Non-pigmented ciliary epithelial cell (primary cell): ENCODE measurements around the gene MYO7A.
A peak's percentile ranks its signal among the peaks of the same experiment; 100 is the strongest.

ENCODE experiments used
- DNase-seq: peaks from one replicate; pipeline ENCODE4 v3.0.0-alpha.2; 2010; ENCODE audit warnings: low read depth

Gene MYO7A

DNA sequence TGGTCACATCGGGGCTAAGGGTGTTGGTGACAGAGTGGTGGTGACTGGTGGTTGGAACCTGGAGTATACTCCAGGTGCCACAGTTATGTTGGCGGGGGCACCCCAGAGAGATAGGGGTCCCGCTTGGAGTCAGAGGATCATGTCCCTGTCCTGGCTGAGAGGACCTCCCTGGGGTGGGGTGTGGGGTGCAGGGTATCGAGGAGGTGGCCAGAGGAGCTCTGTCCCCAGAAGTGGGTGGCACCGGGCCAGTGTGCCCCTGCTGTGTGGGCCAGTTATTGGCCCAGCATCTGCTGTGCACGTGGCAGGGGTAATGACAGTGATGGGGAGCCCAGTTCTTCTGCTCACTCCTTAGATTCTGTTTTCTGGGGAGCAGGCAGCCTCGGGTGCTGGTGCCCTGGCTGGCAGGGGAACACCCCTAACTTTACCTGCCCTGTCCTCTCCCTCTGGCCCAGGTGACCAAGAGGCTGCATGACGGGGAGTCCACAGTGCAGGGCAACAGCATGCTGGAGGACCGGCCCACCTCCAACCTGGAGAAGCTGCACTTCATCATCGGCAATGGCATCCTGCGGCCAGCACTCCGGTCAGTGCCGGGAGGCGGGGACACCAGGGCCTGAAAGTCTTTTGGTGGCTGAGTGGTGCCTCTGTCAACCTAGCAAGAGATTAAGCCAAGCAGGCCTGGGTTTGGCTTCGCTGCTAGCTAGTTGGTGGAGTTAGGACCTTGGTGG lies 56.3 kb downstream of the MYO7A start:
- DNase-seq = no peak

DNA sequence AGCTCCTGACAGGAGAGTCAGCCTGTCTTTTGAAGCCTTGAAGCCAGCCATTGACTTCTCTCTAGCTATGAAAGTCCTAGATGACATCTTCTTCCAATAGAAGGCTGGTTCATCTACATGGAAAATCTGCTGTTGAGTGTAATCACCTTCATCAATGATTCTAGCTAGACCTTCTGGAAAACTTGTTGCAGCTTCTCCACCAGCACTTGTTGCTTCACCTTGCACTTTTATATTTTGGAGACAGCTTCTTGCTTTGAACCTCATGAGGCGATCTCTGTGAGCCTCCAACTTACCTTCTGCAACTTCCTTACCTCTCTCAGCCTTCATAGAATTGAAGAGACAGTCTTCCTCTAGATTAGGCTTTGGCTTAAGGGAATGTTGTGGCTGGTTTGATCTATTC lies 58.3 kb downstream of the MYO7A start:
- no peak for DNase-seq

DNA sequence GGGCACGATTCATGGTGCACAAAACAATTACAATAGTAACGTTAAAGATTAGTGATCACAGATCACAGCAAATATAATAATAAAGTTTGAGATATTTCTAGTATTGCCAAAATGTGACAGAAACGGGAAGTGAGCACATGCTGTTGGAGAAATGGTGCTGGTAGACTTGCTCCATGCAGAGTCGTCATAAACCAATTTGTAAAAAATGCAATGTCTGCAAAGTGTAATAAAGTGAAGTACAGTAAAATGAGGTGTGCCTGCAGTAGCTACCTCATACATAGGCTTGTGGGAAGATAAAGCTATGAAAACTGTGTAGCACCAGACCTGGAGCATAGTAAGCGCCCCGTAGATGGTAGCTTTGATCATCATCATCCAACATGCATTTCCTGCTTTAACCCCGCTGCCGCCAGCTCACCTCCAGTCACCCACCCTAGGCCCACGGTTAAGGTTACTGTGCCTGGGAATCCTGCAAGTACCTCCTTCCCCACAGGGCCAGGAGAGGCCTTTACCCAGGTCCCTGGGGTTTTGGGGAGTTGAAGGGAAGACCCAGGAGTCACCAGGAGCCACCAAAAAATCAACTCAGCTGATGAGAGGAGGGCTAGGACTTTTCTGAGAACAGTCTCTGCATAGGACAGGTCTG lies 59.2 kb downstream of the MYO7A start:
- no peak for DNase-seq

DNA sequence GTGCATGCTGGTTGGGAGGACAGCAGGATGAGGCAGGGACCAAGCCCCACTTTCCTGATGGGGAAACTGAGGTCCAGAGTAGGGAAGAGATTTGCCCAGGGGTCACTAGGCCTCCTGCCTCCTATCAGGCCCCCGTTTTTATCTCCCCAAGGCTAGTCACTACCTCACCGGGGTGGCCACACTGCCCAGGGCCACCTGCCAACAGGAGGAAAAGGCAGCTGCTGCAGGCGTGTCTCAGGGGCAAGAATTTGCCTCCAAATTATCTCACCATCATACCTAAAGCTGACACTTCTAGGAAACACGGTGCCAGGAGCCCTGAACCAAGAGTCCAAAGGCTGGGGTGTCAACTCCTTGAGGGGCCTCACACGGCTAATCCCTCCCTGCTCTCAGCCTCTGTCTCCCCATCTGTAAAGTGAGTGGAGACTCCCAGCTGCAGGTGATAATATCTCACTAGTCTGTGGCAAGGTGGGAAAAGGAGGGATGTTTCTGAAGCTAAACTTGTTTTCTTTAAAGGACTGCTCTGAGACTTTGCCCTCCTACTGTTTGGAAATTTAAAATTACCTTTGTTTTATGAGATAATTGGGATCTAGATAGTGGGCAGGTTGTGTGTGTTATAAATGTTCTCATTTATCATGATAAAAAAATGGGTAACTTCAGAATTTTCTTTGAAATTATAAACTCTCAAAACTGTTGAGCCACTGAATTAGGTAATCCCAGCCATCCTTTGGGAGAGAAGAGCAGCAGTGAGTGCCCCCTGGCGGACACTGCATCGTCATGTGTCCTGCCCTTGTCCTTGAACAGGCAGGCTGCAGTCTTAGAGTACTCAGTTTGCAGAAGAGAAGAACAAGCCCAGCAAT lies 60.0 kb downstream of the MYO7A start:
- peak; percentile 45 for DNase-seq

DNA sequence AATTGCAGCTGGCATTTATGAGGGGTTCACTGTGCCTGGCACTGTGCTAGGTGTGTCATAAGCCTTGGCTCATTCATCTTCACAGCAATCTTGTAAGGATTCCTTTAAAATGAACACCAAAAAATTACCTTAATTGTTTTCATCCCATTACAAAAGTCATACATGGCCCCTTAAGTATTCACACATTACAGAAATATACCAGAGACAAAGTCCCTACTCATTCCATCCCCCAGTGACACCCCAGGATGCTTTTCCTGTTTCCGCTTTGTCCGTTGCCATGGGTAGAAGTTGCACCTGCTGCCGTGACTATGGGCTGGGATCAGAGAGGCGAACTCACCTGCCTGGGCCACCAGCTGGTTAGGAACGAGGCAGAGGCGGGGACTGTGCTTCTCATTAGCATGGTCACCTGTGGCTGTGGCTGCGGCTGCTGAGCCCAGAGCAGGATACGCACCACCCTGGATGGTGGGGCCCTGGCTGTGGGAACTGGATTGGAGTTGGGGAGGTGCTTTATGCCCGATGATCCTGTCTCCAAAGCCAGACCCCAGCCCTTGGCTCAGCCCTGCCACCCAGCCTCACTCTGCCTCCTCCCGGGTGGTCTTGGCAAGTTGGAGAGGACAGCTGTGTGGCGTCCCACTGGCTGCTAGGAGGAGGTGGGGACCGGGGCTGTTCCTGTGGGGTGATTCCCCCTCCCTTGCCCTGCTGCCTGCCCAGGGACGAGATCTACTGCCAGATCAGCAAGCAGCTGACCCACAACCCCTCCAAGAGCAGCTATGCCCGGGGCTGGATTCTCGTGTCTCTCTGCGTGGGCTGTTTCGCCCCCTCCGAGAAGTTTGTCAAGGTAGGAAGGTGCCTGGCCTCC lies 60.8 kb downstream of the MYO7A start:
- DNase-seq = no peak

DNA sequence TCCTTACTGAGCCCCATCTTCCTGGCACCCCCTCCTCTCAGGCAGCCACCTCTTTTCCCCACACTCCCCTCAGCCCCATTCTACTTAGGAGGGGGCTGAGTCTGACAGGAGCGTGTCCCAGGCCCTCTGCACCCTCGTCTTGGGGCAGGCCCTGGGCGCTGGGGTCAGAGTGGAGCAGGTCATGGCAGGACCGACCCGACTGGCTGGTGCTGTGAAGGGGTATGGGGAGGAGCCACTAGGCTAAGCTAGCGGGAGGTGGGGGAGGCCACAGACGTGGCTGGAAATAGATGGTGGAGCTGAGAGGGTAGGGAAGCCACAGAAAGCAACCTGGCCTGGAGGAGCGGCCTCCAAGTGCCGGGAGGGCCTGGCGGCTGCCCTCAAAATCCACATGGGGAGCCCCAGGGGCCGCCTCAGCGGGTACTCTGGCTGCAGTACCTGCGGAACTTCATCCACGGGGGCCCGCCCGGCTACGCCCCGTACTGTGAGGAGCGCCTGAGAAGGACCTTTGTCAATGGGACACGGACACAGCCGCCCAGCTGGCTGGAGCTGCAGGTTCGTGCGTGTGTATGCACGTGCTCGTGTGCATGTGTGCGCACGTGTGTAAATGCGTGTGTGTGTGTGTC lies 61.7 kb downstream of the MYO7A start:
- no peak for DNase-seq

DNA sequence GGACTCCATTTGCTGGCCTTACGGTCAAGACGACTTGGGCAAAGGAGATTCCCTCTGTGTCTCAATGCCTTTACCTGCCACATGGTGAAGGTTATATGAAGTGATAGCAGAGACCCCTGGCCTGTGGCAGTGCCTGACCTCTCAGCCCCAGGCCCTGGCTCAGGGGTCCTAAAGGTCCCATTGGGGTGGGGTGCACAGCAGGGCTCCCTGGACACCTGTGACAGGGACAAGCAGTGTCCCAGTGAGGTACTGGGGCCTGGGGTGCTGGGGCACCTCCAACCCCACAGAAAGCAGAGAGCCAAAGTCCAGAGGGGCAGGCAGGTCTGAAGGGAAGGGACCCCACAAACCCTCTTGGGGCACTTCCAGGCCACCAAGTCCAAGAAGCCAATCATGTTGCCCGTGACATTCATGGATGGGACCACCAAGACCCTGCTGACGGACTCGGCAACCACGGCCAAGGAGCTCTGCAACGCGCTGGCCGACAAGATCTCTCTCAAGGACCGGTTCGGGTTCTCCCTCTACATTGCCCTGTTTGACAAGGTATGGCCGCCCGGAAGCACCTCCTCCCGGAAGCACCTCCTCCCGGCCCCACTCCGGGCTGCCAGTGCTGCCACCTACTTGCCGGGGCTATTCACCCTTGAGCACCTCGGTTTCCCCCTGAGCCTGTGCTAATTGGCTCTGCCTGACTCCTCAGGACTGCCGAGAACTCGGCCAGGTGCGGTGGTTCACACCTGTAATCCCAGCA lies 62.5 kb downstream of the MYO7A start:
- no peak for DNase-seq

DNA sequence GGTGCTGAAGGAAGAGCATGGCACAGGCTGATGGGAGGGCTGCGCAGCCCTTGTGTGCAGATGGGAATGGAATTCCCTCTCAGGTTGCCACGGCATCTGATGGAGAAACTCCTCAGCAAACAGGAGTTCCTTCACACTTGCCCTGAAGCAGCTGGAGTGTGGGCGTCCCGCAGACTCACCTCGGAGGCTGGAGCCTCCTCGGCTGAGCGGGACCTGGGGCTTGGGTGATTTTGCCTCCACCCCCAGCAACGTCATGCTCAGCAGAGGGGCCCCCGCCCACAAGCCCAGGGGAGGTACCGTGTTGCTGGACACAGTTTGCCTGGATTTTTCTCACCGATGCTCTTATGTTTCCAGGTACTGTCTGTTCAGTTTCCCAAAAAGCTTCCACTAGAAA lies 63.4 kb downstream of the MYO7A start:
- DNase-seq = no peak

DNA sequence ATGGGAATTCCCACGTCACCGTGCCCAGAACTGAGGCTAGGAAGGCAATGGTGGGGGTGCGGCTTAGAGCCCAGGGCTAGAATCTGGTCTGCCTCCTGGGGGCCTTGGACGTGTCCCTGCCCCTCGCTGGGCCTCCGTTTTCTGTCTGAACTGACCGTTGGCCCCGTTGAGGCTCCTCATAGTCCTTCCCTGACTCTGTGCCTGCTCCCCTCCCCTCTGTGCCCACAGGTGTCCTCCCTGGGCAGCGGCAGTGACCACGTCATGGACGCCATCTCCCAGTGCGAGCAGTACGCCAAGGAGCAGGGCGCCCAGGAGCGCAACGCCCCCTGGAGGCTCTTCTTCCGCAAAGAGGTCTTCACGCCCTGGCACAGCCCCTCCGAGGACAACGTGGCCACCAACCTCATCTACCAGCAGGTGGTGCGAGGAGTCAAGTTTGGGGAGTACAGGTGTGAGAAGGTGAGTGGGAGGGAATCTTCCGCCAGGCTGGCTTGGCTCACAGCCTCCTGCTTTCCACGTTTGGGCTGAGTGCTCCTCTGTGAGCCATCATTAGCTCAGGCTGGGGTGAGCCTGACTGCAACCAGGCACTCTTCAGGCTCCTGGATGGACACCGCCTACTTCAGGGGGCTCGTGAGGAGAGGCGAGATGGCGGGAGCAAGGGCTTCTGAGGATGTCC lies 63.9 kb downstream of the MYO7A start:
- no peak for DNase-seq

DNA sequence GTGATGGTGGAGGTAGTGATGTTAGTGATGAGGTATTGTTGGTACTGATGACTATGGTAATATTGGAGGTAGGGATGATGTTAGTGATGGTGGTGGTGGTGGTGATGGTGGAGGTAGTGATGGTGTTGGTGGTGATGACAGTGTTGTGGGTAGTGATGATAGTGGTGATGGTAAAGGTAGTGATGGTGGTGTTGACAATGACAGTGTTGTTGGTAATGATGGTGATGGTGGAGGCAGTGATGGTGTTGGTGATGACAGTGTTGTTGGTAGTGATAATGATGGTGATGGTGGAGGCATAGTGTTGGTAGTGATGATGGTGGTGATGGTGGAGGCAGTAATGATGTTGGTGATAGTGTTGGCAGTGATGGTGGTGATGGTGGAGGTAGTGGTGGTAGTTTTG lies 65.1 kb downstream of the MYO7A start:
- no peak for DNase-seq

DNA sequence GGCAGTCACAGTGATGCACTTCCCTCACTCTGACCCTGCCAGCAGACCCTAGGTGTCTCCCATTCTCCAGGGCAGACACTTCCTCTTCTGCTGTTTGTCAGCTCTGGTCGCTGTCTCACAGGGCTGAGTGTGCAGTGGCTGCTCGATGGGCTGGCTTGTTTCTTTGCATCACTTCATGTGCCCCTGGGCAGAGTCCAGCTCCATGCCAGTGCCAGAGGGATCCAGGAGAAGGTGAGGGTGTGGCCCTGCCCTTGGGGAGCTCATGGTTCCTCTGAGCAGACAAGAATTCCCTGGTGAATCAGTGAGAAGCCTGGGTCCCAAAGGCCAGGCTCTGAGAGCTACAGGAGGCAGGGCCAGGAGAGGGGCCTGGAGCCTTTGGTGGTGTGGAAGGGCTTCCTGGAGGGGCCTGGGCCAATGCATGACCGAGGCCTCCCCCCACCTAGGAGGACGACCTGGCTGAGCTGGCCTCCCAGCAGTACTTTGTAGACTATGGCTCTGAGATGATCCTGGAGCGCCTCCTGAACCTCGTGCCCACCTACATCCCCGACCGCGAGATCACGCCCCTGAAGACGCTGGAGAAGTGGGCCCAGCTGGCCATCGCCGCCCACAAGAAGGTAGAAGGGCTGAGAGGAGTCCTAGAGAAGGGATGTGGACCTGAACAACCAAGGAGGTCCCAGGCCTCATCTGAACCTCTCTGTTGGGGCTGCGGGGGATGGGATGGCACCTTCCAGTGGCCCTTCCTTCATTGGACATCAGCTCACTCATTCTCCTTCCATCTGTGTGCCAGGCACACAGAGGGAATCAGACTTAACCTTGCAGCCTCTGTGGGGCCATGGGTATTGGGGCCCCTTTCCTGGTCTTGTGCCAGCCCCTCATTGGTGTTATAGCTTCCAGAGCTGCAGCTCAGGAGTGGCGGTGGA lies 66.1 kb downstream of the MYO7A start:
- no peak for DNase-seq

DNA sequence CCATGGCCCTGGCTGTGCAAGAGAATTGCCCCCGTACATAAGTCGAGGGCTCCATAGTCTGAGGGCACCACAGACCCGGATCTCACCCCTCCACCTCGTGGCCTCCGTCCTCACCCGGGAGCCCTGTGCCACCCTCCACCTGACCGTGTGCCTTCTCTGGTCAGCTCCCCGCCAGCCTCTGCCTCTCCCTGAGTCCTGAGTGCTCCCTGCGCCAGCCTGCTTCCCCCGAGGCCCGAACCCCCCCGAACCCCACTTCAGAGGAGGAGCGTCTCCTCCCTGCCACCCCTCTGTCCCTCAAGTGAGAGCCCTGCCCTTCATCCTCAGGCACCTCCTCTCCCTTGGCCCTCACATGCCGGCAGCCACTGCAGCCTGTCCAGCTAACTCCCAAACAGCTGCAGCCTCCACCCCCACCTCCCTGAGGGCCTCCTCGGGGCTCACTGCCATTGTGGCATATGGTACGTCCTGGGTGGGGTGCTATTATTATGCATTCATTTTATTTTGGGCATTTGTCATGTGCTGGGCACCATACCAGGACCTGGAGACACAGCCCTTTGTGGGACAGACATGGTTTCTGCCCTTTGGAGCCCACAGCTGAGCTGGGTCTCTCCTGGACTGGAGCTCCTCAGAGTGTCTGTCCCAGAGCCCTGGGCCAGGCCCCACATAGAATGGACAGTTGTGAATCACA lies 67.2 kb downstream of the MYO7A start:
- DNase-seq = no peak

DNA sequence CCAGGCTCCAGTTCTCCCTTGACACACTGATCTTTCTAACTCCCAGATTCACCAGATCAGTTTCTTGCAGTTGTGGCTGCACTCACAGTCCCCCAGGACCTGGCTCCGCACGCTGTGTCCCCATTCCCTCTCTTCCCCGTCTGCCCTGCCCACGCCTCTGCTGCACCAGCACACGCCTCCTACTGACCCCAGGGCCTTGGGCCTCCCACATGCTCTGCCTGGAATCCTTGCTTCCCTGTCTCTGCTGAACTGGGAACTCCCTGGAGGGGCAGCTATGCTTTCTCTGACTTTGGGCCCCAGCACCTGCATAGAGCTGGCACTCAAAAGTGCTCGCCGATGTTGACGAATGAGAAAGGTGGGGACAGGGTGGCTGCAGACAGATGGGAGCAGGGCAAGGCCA lies 68.9 kb downstream of the MYO7A start:
- no peak for DNase-seq

DNA sequence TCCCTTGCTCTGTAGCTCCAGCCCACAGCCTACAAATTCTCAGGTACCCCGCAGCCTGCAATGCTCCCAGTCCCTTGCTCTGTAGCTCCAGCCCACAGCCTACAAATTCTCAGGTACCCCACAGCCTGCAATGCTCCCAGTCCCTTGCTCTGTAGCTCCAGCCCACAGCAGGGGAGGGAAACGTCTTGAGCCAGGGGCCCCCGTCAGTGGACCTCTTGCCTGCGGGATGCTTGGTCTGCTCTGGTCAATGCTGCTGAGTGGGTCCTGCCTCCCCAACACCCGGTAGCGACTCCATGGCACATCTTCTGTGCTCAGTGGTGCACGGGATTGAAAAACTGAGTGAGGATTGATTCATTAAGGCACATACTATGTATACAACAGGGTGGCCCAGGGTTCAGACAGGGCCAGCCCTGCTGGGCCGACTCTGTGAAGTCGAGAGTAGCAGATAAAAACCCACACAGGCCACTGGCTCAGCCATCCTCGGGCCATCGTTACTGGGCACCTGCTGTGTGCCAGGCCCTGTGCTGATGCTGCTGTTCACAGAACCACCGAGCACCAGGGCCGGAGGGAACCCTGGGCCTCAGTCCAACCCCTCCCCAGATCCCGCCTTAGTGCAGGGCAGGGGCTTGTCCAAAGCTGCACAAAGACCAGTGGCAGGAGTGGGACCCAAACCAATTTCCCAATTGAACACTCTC lies 69.7 kb downstream of the MYO7A start:
- no peak for DNase-seq

DNA sequence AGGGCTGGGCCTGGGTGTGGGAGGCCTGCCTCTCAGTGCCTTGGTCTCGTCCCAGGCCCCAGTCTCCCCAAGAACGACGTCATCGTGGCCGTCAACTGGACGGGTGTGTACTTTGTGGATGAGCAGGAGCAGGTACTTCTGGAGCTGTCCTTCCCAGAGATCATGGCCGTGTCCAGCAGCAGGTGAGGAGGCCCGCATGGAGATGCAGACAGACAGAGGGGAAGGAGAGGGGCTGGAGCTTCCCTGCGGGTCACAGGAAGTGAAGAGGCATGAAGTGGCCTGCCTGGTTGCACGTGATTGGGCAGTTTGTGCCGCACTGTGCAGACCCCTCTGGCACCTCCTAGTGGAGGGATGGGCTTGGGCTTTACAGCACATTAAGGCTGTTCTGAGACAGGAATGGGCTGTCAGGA lies 70.4 kb downstream of the MYO7A start:
- DNase-seq = no peak

DNA sequence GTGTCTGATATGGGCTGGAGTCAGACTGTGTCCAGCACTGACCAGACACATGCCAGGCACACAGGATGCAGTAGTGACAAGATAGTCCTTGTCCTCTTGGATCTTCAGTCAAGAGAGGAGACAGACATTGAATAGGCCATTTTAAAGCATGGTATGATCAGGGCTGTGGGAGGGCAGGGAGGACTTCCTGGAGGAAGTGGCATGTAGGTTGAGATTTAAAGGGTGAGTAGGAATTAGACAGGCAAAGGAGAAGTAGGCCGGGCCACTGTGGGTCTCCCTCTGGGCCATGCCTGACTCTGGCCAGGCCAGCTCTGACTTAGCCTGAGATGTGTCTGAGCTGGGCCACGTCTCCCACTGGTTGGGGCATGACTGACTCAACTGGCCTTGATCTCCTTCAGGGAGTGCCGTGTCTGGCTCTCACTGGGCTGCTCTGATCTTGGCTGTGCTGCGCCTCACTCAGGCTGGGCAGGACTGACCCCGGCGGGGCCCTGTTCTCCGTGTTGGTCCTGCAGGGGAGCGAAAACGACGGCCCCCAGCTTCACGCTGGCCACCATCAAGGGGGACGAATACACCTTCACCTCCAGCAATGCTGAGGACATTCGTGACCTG lies 71.2 kb downstream of the MYO7A start:
- DNase-seq = no peak
